Stomach smooth muscle (tissue), 2 donors: ENCODE data around the gene TOM1L1.

Experiments
- H3K27ac ChIP-seq: one replicate; pipeline ENCODE4 v1.7.0; 2013; ENCODE audit warnings: mild to moderate bottlenecking, low read length, inconsistent platforms
- H3K27me3 ChIP-seq, 2 donors: one replicate each; pipeline ENCODE4 v1.7.0; 2013; ENCODE audit warnings: low read length in 2 of 2; ENCODE audit not compliant: insufficient read depth in 2 of 2, control insufficient read depth in 1 of 2
- H3K36me3 ChIP-seq, 2 donors: one replicate each; pipeline ENCODE4 v1.7.0; 2013; ENCODE audit warnings: low read length in 2 of 2; ENCODE audit not compliant: control insufficient read depth in 2 of 2, insufficient read depth in 2 of 2
- H3K4me1 ChIP-seq: one replicate; pipeline ENCODE4 v1.7.0; 2013; ENCODE audit warnings: low read length; ENCODE audit not compliant: control insufficient read depth, insufficient read depth
- H3K4me3 ChIP-seq, 2 donors: one replicate each; pipeline ENCODE4 v1.7.0; 2013; ENCODE audit warnings: low read length in 2 of 2
- H3K9ac ChIP-seq, 2 donors: one replicate each; pipeline ENCODE4 v1.7.0; 2013; ENCODE audit warnings: low read length in 2 of 2, mild to moderate bottlenecking in 1 of 2
- H3K9me3 ChIP-seq, 2 donors: one replicate each; pipeline ENCODE4 v1.7.0; 2013; ENCODE audit warnings: low read length in 2 of 2; ENCODE audit not compliant: control insufficient read depth in 2 of 2
- donor health status: healthy.
- donor health status: Pancreatic carcinoma.

The TOM1L1 gene

GRCh38 chr17:54920819-54921218 lies 20.2 kb downstream of the TOM1L1 start:
- H3K9me3 ChIP-seq = no peaks in the 10 kb centered on the region
- no peaks in the 10 kb centered on the region for H3K4me1 ChIP-seq
- no peak overlapping the region for H3K9ac ChIP-seq
- no peaks in the 10 kb centered on the region for H3K27me3 ChIP-seq
- peaks cover 4 to 11% of the 10 kb centered on the region in 2 donors for H3K36me3 ChIP-seq
- H3K4me3 ChIP-seq = no peak overlapping the region
- no peak overlapping the region for H3K27ac ChIP-seq

- H3K27me3 ChIP-seq = no peaks in the 10 kb centered on the region
- no peak overlapping the region for H3K27ac ChIP-seq
- no peaks in the 10 kb centered on the region for H3K4me1 ChIP-seq
- no peak overlapping the region for H3K4me3 ChIP-seq
- H3K36me3 ChIP-seq = peaks cover 0 to 4% of the 10 kb centered on the region in 2 donors
- H3K9ac ChIP-seq = no peak overlapping the region
- no peaks in the 10 kb centered on the region for H3K9me3 ChIP-seq
These were observed 23.8 kb downstream of the TOM1L1 start for GRCh38 chr17:54924405-54924804.

- Histone ChIP-seq H3K36me3 (peaks cover 0 to 11% of the 10 kb centered on the region in 2 donors), H3K27ac (no peak overlapping the region), H3K27me3 (no peaks in the 10 kb centered on the region), H3K4me3 (no peak overlapping the region), H3K4me1 (no peaks in the 10 kb centered on the region), H3K9me3 (no peaks in the 10 kb centered on the region), H3K9ac (no peak overlapping the region)
These were observed 26.9 kb downstream of the TOM1L1 start for GRCh38 chr17:54927525-54927924.

GRCh38 chr17:54932711-54933110 lies 32.1 kb downstream of the TOM1L1 start:
- no peaks in the 10 kb centered on the region for H3K9me3 ChIP-seq
- peaks cover 9 to 18% of the 10 kb centered on the region in 2 donors for H3K36me3 ChIP-seq
- no peak overlapping the region for H3K27ac ChIP-seq
- no peaks in the 10 kb centered on the region for H3K27me3 ChIP-seq
- H3K9ac ChIP-seq = no peak overlapping the region
- H3K4me3 ChIP-seq = no peak overlapping the region
- H3K4me1 ChIP-seq = no peaks in the 10 kb centered on the region

GRCh38 chr17:54933921-54934320 lies 33.3 kb downstream of the TOM1L1 start:
- H3K4me3 ChIP-seq = no peak overlapping the region
- no peaks in the 10 kb centered on the region for H3K27me3 ChIP-seq
- H3K9ac ChIP-seq = no peak overlapping the region
- peaks cover 9 to 14% of the 10 kb centered on the region in 2 donors for H3K36me3 ChIP-seq
- H3K9me3 ChIP-seq = no peaks in the 10 kb centered on the region
- H3K4me1 ChIP-seq = no peaks in the 10 kb centered on the region
- H3K27ac ChIP-seq = no peak overlapping the region

GRCh38 chr17:54935471-54935870 lies 34.8 kb downstream of the TOM1L1 start:
- Histone ChIP-seq H3K27ac (no peak overlapping the region), H3K4me3 (no peak overlapping the region), H3K9me3 (no peaks in the 10 kb centered on the region), H3K36me3 (peaks cover 10 to 13% of the 10 kb centered on the region in 2 donors), H3K9ac (no peak overlapping the region), H3K4me1 (no peaks in the 10 kb centered on the region), H3K27me3 (no peaks in the 10 kb centered on the region)

- Histone ChIP-seq H3K27me3 (no peaks in the 10 kb centered on the region), H3K9ac (no peak overlapping the region), H3K4me3 (no peak overlapping the region), H3K9me3 (no peaks in the 10 kb centered on the region), H3K36me3 (peaks cover 10 to 13% of the 10 kb centered on the region in 2 donors), H3K27ac (no peak overlapping the region), H3K4me1 (no peaks in the 10 kb centered on the region)
These were observed 36.4 kb downstream of the TOM1L1 start for GRCh38 chr17:54937018-54937417.

- no peak overlapping the region for H3K27ac ChIP-seq
- no peaks in the 10 kb centered on the region for H3K9me3 ChIP-seq
- H3K4me3 ChIP-seq = no peak overlapping the region
- H3K4me1 ChIP-seq = no peaks in the 10 kb centered on the region
- peaks cover 10 to 13% of the 10 kb centered on the region in 2 donors for H3K36me3 ChIP-seq
- no peaks in the 10 kb centered on the region for H3K27me3 ChIP-seq
- no peak overlapping the region for H3K9ac ChIP-seq
These were observed 36.8 kb downstream of the TOM1L1 start for GRCh38 chr17:54937426-54937825.

GRCh38 chr17:54941285-54941684 lies 40.6 kb downstream of the TOM1L1 start:
- no peaks in the 10 kb centered on the region for H3K27me3 ChIP-seq
- H3K9me3 ChIP-seq = no peaks in the 10 kb centered on the region
- H3K27ac ChIP-seq = no peak overlapping the region
- no peak overlapping the region for H3K4me3 ChIP-seq
- H3K9ac ChIP-seq = no peak overlapping the region
- no peaks in the 10 kb centered on the region for H3K4me1 ChIP-seq
- H3K36me3 ChIP-seq = peaks cover 4 to 11% of the 10 kb centered on the region in 2 donors

GRCh38 chr17:54944796-54945195 lies 44.1 kb downstream of the TOM1L1 start:
- H3K27ac ChIP-seq = no peak overlapping the region
- H3K36me3 ChIP-seq = peaks cover 0 to 2% of the 10 kb centered on the region in 2 donors
- H3K9me3 ChIP-seq = no peaks in the 10 kb centered on the region
- no peaks in the 10 kb centered on the region for H3K27me3 ChIP-seq
- no peak overlapping the region for H3K9ac ChIP-seq
- no peaks in the 10 kb centered on the region for H3K4me1 ChIP-seq
- no peak overlapping the region for H3K4me3 ChIP-seq

GRCh38 chr17:54945231-54945630 lies 44.6 kb downstream of the TOM1L1 start:
- no peaks in the 10 kb centered on the region for H3K9me3 ChIP-seq
- H3K36me3 ChIP-seq = peaks cover 0 to 2% of the 10 kb centered on the region in 2 donors
- no peaks in the 10 kb centered on the region for H3K4me1 ChIP-seq
- H3K27ac ChIP-seq = no peak overlapping the region
- no peak overlapping the region for H3K9ac ChIP-seq
- H3K4me3 ChIP-seq = no peak overlapping the region
- H3K27me3 ChIP-seq = no peaks in the 10 kb centered on the region
